B cell (primary cell): Measurements from ENCODE around the gene ZPLD1.

Source experiments
- CTCF ChIP-seq: fragments of 200-600 bp; IDR thresholded peaks from one replicate; pipeline ENCODE4 v1.8.0; 2022; ENCODE audit warnings: antibody characterized with exemption, mild to moderate bottlenecking
- EZH2 ChIP-seq: IDR thresholded peaks from 2 replicates; pipeline ENCODE4 v1.6.1; 2012; ENCODE audit warnings: borderline replicate concordance, low read depth, mild to moderate bottlenecking, moderate library complexity, low read length; ENCODE audit not compliant: insufficient read depth, poor library complexity, severe bottlenecking

GRCh38 chr3:102400142-102400541 is 34.7 kb upstream of the ZPLD1 start:
- TF ChIP-seq CTCF (no peak), EZH2 (no peak)
